ENCODE measurements around the gene ERVFRD-1.

Gene ERVFRD-1

DNA sequence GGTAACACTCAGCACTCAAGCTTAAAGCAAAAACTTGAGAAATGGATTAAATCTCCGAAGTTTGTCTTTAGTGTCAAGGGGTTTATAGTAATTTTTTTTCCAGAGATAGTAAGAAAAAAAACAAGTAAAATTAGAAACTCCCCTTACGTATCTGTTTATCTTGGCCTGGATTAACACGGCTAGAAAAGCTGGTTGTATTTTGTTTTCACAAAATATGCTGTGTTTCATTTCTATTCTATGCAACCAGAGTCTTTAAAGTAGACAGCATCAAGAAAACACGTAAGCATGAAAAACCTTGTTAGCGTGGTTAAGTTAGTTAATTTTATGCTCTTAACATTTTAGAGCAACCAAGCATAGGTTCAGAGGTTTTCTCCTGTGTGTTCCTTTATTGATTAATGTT lies 21.8 kb upstream of the ERVFRD-1 start:
- TF ChIP-seq ZFP3 (CRISPR knock-in tag; IDR thresholded peaks at IDR 0.05) (no peak), ZC3H10 (CRISPR knock-in tag; IDR thresholded peaks at IDR 0.05) (no peak), TOX (CRISPR knock-in tag; IDR thresholded peaks at IDR 0.05; ENCODE audit: borderline replicate concordance) (no peak), ESRRG (CRISPR knock-in tag; IDR thresholded peaks at IDR 0.05) (no peak), GLIS3 (CRISPR knock-in tag; IDR thresholded peaks at IDR 0.05) (no peak), SNAI2 (CRISPR knock-in tag; IDR thresholded peaks at IDR 0.05) (no peak), CSRNP3 (CRISPR knock-in tag; IDR thresholded peaks at IDR 0.05) (no peak), ZFP30 (CRISPR knock-in tag; IDR thresholded peaks at IDR 0.05) (no peak), ZNF8 (CRISPR knock-in tag; IDR thresholded peaks at IDR 0.05) (no peak), ISL1 (CRISPR knock-in tag; IDR thresholded peaks at IDR 0.05) (no peak), BACH2 (CRISPR knock-in tag; IDR thresholded peaks at IDR 0.05; ENCODE audit: borderline replicate concordance) (no peak), ZNF565 (CRISPR knock-in tag; conservative IDR thresholded peaks at IDR 0.05; ENCODE audit: low read depth) (no peak), PPARA (CRISPR knock-in tag; IDR thresholded peaks at IDR 0.05; ENCODE audit: borderline replicate concordance) (no peak), OSR1 (CRISPR knock-in tag; IDR thresholded peaks at IDR 0.05) (no peak), CSDC2 (CRISPR knock-in tag; IDR thresholded peaks at IDR 0.05) (no peak), TCF4 (CRISPR knock-in tag; IDR thresholded peaks at IDR 0.05; ENCODE audit: borderline replicate concordance) (no peak)
- TF ChIP-seq, protein P1, sequence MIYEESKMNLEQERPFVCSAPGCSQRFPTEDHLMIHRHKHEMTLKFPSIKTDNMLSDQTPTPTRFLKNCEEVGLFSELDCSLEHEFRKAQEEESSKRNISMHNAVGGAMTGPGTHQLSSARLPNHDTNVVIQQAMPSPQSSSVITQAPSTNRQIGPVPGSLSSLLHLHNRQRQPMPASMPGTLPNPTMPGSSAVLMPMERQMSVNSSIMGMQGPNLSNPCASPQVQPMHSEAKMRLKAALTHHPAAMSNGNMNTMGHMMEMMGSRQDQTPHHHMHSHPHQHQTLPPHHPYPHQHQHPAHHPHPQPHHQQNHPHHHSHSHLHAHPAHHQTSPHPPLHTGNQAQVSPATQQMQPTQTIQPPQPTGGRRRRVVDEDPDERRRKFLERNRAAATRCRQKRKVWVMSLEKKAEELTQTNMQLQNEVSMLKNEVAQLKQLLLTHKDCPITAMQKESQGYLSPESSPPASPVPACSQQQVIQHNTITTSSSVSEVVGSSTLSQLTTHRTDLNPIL (CRISPR knock-in tag; IDR thresholded peaks at IDR 0.05; ENCODE audit: low read depth), result no peak
- TF ChIP-seq, protein P2, sequence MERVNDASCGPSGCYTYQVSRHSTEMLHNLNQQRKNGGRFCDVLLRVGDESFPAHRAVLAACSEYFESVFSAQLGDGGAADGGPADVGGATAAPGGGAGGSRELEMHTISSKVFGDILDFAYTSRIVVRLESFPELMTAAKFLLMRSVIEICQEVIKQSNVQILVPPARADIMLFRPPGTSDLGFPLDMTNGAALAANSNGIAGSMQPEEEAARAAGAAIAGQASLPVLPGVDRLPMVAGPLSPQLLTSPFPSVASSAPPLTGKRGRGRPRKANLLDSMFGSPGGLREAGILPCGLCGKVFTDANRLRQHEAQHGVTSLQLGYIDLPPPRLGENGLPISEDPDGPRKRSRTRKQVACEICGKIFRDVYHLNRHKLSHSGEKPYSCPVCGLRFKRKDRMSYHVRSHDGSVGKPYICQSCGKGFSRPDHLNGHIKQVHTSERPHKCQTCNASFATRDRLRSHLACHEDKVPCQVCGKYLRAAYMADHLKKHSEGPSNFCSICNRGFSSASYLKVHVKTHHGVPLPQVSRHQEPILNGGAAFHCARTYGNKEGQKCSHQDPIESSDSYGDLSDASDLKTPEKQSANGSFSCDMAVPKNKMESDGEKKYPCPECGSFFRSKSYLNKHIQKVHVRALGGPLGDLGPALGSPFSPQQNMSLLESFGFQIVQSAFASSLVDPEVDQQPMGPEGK (CRISPR knock-in tag; IDR thresholded peaks at IDR 0.05; ENCODE audit: borderline replicate concordance), result no peak
- TF ChIP-seq, protein P3, sequence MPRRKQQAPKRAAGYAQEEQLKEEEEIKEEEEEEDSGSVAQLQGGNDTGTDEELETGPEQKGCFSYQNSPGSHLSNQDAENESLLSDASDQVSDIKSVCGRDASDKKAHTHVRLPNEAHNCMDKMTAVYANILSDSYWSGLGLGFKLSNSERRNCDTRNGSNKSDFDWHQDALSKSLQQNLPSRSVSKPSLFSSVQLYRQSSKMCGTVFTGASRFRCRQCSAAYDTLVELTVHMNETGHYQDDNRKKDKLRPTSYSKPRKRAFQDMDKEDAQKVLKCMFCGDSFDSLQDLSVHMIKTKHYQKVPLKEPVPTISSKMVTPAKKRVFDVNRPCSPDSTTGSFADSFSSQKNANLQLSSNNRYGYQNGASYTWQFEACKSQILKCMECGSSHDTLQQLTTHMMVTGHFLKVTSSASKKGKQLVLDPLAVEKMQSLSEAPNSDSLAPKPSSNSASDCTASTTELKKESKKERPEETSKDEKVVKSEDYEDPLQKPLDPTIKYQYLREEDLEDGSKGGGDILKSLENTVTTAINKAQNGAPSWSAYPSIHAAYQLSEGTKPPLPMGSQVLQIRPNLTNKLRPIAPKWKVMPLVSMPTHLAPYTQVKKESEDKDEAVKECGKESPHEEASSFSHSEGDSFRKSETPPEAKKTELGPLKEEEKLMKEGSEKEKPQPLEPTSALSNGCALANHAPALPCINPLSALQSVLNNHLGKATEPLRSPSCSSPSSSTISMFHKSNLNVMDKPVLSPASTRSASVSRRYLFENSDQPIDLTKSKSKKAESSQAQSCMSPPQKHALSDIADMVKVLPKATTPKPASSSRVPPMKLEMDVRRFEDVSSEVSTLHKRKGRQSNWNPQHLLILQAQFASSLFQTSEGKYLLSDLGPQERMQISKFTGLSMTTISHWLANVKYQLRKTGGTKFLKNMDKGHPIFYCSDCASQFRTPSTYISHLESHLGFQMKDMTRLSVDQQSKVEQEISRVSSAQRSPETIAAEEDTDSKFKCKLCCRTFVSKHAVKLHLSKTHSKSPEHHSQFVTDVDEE (CRISPR knock-in tag; IDR thresholded peaks at IDR 0.05), result no peak
- TF ChIP-seq, protein P4, sequence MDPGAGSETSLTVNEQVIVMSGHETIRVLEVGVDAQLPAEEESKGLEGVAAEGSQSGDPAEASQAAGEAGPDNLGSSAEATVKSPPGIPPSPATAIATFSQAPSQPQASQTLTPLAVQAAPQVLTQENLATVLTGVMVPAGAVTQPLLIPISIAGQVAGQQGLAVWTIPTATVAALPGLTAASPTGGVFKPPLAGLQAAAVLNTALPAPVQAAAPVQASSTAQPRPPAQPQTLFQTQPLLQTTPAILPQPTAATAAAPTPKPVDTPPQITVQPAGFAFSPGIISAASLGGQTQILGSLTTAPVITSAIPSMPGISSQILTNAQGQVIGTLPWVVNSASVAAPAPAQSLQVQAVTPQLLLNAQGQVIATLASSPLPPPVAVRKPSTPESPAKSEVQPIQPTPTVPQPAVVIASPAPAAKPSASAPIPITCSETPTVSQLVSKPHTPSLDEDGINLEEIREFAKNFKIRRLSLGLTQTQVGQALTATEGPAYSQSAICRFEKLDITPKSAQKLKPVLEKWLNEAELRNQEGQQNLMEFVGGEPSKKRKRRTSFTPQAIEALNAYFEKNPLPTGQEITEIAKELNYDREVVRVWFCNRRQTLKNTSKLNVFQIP (CRISPR knock-in tag; IDR thresholded peaks at IDR 0.05; ENCODE audit: borderline replicate concordance, low read depth), result no peak
- no peak for ATAC-seq

GRCh38 chr6:11132194-11132888 lies 20.8 kb upstream of the ERVFRD-1 start:
- no peak; the same call in 2 of the 3 replicates for ATAC-seq
- no peak for TF ChIP-seq TOX (CRISPR knock-in tag; IDR thresholded peaks at IDR 0.05; ENCODE audit: borderline replicate concordance)
- TF ChIP-seq ZC3H10 (CRISPR knock-in tag; IDR thresholded peaks at IDR 0.05), result no peak
- TF ChIP-seq ZNF70 (CRISPR knock-in tag; IDR thresholded peaks at IDR 0.05), result no peak
- no peak for TF ChIP-seq OSR1 (CRISPR knock-in tag; IDR thresholded peaks at IDR 0.05)
- no peak for TF ChIP-seq RARB (CRISPR knock-in tag; IDR thresholded peaks at IDR 0.05)
- TF ChIP-seq ARNTL (CRISPR knock-in tag; IDR thresholded peaks at IDR 0.05; ENCODE audit: borderline replicate concordance, low read depth), result no peak
- TF ChIP-seq PPARA (CRISPR knock-in tag; IDR thresholded peaks at IDR 0.05; ENCODE audit: borderline replicate concordance), result no peak
- TF ChIP-seq, protein P2 (CRISPR knock-in tag; IDR thresholded peaks at IDR 0.05; ENCODE audit: borderline replicate concordance), result no peak
- no peak for TF ChIP-seq BACH2 (CRISPR knock-in tag; IDR thresholded peaks at IDR 0.05; ENCODE audit: borderline replicate concordance)
- no peak for TF ChIP-seq ZFP3 (CRISPR knock-in tag; IDR thresholded peaks at IDR 0.05)
- no peak for TF ChIP-seq CSDC2 (CRISPR knock-in tag; IDR thresholded peaks at IDR 0.05)

Measured in SK-N-SH treated with all-trans-retinoic acid at 6 μM for 48 hours (cell line).